GM12878 (cell line): ENCODE measurements around the gene CTXND2.

Experiments used
- CTCF ChIP-seq, 3 experiments: IDR thresholded peaks in 2 of 3; conservative IDR thresholded peaks in 1 of 3; 2 replicates each; pipeline ENCODE4 v1.5.1; 2011; ENCODE audit warnings: low read depth in 3 of 3, low read length in 3 of 3, mild to moderate bottlenecking in 3 of 3, control low read depth in 2 of 3, moderate library complexity in 2 of 3, inconsistent platforms in 1 of 3, mixed read lengths in 1 of 3; ENCODE audit not compliant: control insufficient read depth in 2 of 3, insufficient read depth in 1 of 3; ENCODE audit errors: extremely low read depth in 1 of 3
- NBN ChIP-seq: fragments of 450-650 bp; IDR thresholded peaks from 2 replicates; pipeline ENCODE4 v1.6.1; 2016
- YY1 ChIP-seq: IDR thresholded peaks from 2 replicates; pipeline ENCODE4 v1.6.1; 2011; ENCODE audit warnings: low read depth, mild to moderate bottlenecking, low read length
- ZBTB40 ChIP-seq: fragments of 450-650 bp; IDR thresholded peaks from 2 replicates; pipeline ENCODE4 v1.6.1; 2016; ENCODE audit warnings: mild to moderate bottlenecking, moderate library complexity, borderline replicate concordance

- TF ChIP-seq CTCF (IDR thresholded peaks at IDR 0.05 in 2 of 3, conservative IDR thresholded peaks at IDR 0.05 in 1 of 3; ENCODE audit: control insufficient read depth in 2 of 3, extremely low read depth in 1 of 3, insufficient read depth in 1 of 3, low read depth in 3 of 3, low read length in 3 of 3), result no peak
- TF ChIP-seq ZBTB40, result no peak
- 0 out of 2 replicates have a peak, but pooled peaks have one; percentile 7 for TF ChIP-seq NBN
- TF ChIP-seq YY1, result no peak
These were observed 10.8 kb upstream of the CTXND2 start for GRCh38 chr1:150876119-150876454.
